GM10266 (cell line): Measurements from ENCODE around the gene CENPP.
A peak's percentile ranks its signal among the peaks of the same experiment; 100 is the strongest.
"Not testable (repeated sequence)": the region's sequence is repeated elsewhere in the genome, so short reads cannot be mapped to it uniquely, and the experiment has no call there.

ENCODE experiments used
- DNase-seq: peaks from one replicate; pipeline ENCODE4 v3.0.0; 2012; ENCODE audit errors: extremely low spot score
- CTCF ChIP-seq: IDR thresholded peaks from 2 replicates; pipeline ENCODE4 v1.5.1; 2012; ENCODE audit warnings: mild to moderate bottlenecking, low read depth; ENCODE audit not compliant: control insufficient read depth, insufficient read depth; ENCODE audit errors: missing control alignments

Gene CENPP

GRCh38 chr9:92402826-92403745, 77.3 kb downstream of the CENPP start:
- DNase-seq = no peak
- TF ChIP-seq CTCF = no peak

DNA sequence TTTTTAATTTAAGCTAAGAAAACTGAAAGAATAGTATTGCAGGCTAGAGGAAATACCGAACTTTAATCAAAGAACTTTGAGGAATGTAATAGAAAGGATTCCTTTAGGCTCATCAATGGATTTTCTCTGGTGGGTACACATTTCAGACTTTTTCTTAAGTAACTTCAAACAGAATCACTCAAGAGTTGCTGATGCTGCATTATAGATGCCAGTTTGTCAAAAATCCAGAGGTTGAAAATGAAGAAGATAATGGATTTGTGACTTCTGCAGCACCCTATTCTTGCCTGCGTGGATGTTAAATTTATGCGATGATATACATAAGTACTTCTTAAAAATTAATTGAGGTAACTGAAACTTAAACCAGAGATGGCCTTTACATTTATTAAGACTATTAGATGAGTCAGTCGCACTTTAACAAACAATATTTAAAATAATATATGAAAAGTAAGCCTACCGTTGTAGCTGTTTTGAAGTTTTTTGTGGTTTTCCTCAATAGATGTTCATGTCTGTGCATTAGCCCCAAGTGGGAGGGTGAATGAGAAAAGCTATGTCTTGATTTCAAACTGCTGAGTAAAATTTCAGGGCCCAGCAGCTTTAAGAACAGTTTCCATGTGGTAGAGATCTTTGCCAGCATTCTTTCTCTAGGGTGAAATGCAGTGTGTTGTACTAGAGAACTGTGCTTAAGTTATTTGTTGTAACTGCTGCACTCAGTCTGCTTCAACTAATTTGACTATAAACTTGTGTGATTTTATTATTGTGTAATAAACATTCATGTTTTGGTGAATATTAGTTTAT, 78.5 kb downstream of the CENPP start, which contains the start of gene OGN:
Gene OGN (minus strand): TSS at position 537 of the 795 bp plus-strand sequence. CDS start 1,171 bp downstream, outside the sequence.
- DNase-seq = no peak
- TF ChIP-seq CTCF = no peak

DNA sequence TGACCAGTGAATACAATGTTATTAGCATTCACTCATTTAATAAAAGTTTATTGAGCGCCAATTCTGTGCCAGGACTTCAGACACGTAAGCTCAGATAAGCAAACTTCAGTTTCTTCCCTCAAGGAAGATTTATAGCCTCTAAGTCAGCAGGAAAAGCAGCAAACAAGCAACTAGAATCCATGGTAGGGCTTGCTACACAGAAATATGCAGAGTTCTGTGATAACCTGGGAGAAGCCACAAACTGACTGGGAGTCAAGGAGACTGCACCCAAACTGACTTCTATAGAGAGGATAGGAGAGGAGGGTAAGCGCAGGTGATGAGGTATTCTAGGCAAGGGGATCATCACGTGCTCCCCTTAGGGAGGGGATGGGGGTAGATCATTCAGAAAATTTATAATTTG, 80.1 kb downstream of the CENPP start:
- no peak for TF ChIP-seq CTCF
- DNase-seq = no peak

DNA sequence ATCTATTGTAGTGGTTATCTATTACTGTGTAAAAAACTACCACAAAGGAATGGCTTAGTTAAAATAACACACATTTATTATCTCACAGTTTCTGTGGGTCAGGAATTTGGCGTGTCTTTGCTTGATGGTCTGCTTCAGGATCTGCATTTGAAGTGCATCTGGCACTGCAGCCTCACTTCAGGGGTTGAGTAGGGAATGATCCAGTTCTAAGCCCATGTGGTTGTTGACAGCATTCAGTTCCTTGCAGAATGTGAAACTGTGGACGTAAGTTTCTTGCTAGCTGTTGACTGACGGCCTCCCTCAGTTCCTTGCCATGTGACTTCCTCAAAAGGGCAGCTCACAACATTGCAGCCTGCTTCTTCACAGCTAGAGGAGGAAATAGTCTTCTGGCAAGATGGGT, 80.7 kb downstream of the CENPP start:
- no peak for TF ChIP-seq CTCF
- peak; percentile 39 for DNase-seq

GRCh38 chr9:92407818-92408217, 82.1 kb downstream of the CENPP start:
- no peak for DNase-seq
- TF ChIP-seq CTCF = no peak

DNA sequence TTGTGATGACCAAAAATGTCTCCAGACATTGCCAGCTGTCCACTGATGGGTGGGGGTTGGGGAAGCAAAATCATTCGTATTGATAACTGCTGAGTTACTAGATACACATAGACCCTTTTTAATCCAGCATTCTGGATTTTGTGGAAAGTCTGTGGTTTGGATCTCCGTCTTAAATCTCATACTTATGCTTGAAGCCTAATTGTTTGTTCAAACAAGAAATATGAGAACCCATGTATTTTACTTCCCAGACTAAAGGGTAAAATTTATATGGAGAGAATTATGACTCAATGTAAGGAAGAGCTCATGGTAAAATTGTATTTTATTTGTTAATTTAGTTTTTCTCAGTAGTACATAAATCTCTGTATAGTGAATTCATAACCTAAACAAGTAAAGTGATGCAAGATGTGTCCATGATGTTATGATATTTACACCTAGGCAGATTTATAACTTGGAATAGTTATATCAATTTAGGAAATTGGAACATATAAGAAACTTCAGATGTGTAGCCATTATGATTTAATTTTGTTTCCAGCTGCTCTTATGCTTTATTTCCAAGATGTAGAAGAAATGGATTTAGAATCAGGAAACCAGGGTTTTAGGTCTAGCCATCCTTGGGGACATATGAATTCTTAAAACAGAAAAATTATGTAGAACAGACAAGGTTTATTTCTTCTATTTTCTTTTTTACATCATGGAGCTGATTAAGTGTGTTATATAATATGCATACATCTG, 83.2 kb downstream of the CENPP start:
- TF ChIP-seq CTCF = no peak
- no peak for DNase-seq

GRCh38 chr9:92411157-92411556, 85.4 kb downstream of the CENPP start:
- not testable (repeated sequence) for DNase-seq
